MM.1S (cell line): ENCODE data around the gene FBLN1.

ENCODE experiments used
- DNase-seq: peaks from one replicate; pipeline ENCODE4 v3.0.0-alpha.2; 2015
- H2AFZ ChIP-seq: fragments of 300-600 bp; sonication (generic); 2 replicates; pipeline ENCODE4 v1.6.0; 2016; ENCODE audit warnings: antibody characterized with exemption, low read length
- H3F3A ChIP-seq: fragments of 300-600 bp; sonication (generic); 2 replicates; pipeline ENCODE4 v1.6.1; 2016; ENCODE audit warnings: mild to moderate bottlenecking, antibody characterized with exemption, low read length, moderate library complexity, mixed read lengths; ENCODE audit not compliant: insufficient read depth
- H3K27ac ChIP-seq: fragments of 300-600 bp; sonication (generic); 2 replicates; pipeline ENCODE4 v1.5.1; 2016; ENCODE audit warnings: mild to moderate bottlenecking, low read length
- H3K27me3 ChIP-seq: fragments of 300-600 bp; sonication (generic); replicated peaks from 2 replicates; pipeline ENCODE4 v1.6.0; 2016; ENCODE audit warnings: low read length; ENCODE audit not compliant: insufficient read depth
- H3K36me3 ChIP-seq: fragments of 300-600 bp; sonication (generic); replicated peaks from 2 replicates; pipeline ENCODE4 v1.6.1; 2016; ENCODE audit warnings: mild to moderate bottlenecking, low read length, mixed read lengths; ENCODE audit not compliant: insufficient read depth
- H3K4me1 ChIP-seq: fragments of 300-600 bp; sonication (generic); 2 replicates; pipeline ENCODE4 v1.6.1; 2016; ENCODE audit warnings: low read length, mixed read lengths
- H3K4me2 ChIP-seq: fragments of 300-600 bp; sonication (generic); 2 replicates; pipeline ENCODE4 v1.6.0; 2016; ENCODE audit warnings: low read depth, low read length
- H3K4me3 ChIP-seq: fragments of 300-600 bp; sonication (generic); 2 replicates; pipeline ENCODE4 v1.5.1; 2016; ENCODE audit warnings: low read length, mixed read lengths
- H3K79me2 ChIP-seq: fragments of 300-600 bp; sonication (generic); 2 replicates; pipeline ENCODE4 v1.6.1; 2016; ENCODE audit warnings: mixed run types, low read length, mixed read lengths
- H3K9ac ChIP-seq: fragments of 300-600 bp; sonication (generic); 2 replicates; pipeline ENCODE4 v1.6.1; 2016; ENCODE audit warnings: low read length, mixed read lengths
- H3K9me2 ChIP-seq: fragments of 300-600 bp; sonication (generic); replicated peaks from 2 replicates; pipeline ENCODE4 v1.6.1; 2016; ENCODE audit warnings: mild to moderate bottlenecking, low read length, mixed read lengths; ENCODE audit not compliant: insufficient read depth
- H3K9me3 ChIP-seq: fragments of 300-600 bp; sonication (generic); replicated peaks from 2 replicates; pipeline ENCODE4 v1.6.1; 2016; ENCODE audit warnings: mild to moderate bottlenecking, low read length, mixed read lengths; ENCODE audit not compliant: insufficient read depth
- H4K20me1 ChIP-seq: fragments of 300-600 bp; sonication (generic); 2 replicates; pipeline ENCODE4 v1.6.1; 2016; ENCODE audit warnings: mild to moderate bottlenecking, low read length, moderate library complexity, mixed read lengths; ENCODE audit not compliant: insufficient read depth
- EZH2 ChIP-seq: fragments of 300-600 bp; sonication (generic); optimal IDR thresholded peaks from 2 replicates; pipeline ENCODE3; 2017; ENCODE audit warnings: low read depth, mild to moderate bottlenecking, antibody characterized with exemption, low read length, mixed read lengths
- EZH2phosphoT487 ChIP-seq: fragments of 300-600 bp; sonication (generic); IDR thresholded peaks from 2 replicates; pipeline ENCODE4 v1.6.1; 2018; ENCODE audit warnings: antibody characterized with exemption, low read length
- TF ChIP-seq, protein P1 (sequence below): fragments of 300-600 bp; sonication (generic); IDR thresholded peaks from 2 replicates; pipeline ENCODE4 v1.5.1; 2016; ENCODE audit warnings: antibody characterized with exemption, low read length, mixed read lengths

Gene FBLN1

DNA sequence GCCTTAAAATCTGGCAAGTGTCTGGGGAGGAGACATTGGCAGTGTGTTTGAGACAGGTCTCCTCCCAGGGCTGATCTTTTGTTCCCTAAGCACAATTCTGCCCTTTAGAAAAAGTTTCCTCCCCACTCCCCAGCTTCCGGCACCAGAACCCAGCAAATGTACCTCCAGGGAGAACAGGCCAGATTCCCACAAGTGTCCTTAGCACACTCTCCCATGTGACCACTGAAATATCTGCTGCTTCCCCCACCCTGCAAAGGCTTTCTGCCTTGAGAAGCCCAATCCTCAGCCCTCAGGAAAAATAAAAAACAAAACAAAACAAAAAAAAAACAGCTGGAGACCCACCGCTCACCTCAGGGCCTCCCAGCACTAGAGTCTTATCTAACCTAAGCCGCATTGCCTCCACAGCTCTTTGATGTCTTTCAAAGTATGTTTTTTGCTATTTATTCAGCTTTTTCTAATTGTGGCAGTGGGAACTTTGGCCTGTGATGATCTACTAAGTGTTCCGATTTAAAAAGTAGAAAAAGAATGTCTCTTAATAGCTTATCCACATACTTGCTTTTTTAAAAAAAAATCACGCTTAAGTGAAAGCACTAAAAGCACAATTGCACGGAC lies 29.0 kb upstream of the FBLN1 start:
- no peak overlapping the region for H3K4me2 ChIP-seq
- H3F3A ChIP-seq = no peaks in the 10 kb centered on the region
- H3K36me3 ChIP-seq = no peaks in the 10 kb centered on the region
- no peak overlapping the region for H3K4me3 ChIP-seq
- H3K9me2 ChIP-seq = no peaks in the 10 kb centered on the region
- no peak overlapping the region for H3K27ac ChIP-seq
- no peaks in the 10 kb centered on the region for H3K4me1 ChIP-seq
- peaks cover 74% of the 10 kb centered on the region for H3K27me3 ChIP-seq
- no peaks in the 10 kb centered on the region for H3K79me2 ChIP-seq
- TF ChIP-seq EZH2 (no peak), EZH2phosphoT487 (no peak)
- TF ChIP-seq, protein P1, sequence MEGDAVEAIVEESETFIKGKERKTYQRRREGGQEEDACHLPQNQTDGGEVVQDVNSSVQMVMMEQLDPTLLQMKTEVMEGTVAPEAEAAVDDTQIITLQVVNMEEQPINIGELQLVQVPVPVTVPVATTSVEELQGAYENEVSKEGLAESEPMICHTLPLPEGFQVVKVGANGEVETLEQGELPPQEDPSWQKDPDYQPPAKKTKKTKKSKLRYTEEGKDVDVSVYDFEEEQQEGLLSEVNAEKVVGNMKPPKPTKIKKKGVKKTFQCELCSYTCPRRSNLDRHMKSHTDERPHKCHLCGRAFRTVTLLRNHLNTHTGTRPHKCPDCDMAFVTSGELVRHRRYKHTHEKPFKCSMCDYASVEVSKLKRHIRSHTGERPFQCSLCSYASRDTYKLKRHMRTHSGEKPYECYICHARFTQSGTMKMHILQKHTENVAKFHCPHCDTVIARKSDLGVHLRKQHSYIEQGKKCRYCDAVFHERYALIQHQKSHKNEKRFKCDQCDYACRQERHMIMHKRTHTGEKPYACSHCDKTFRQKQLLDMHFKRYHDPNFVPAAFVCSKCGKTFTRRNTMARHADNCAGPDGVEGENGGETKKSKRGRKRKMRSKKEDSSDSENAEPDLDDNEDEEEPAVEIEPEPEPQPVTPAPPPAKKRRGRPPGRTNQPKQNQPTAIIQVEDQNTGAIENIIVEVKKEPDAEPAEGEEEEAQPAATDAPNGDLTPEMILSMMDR = no peak
- no peaks in the 10 kb centered on the region for H4K20me1 ChIP-seq
- no peak overlapping the region for H2AFZ ChIP-seq
- H3K9me3 ChIP-seq = no peaks in the 10 kb centered on the region
- no peak for DNase-seq
- H3K9ac ChIP-seq = no peak overlapping the region

DNA sequence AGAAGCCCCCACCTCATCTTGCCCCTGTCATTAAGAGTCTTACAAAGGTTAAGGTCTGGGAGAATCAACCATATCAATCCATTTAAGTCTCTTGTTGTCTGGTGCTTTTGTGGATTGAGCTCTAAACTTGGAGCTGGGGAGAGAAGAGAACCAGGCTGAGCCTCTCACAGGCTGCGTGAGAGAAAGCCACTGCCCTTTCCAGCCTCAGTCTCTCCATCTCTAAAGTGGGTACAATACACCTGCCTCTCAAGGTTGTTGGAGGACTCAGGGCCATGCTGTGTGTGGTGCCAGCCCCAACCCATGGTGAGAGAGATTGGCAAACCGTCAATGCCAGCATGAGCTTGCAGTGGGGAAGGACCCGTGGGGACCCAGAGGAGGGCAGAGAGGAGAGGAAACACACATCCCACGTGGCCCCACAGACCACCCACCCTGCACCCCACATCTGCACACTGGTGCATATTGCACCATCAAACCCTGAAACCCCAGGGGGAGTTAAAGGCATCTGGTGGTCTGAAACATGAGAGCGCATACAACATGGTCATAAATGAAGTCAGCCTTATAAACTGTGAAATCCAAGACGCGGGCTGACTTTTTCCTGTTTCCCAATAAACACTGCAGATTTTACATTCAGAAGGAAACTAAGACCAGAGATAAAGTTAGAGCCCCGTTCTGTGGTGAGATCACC lies 27.5 kb upstream of the FBLN1 start:
- H3K9me3 ChIP-seq = no peaks in the 10 kb centered on the region
- H3K27me3 ChIP-seq = peaks cover 60% of the 10 kb centered on the region
- no peaks in the 10 kb centered on the region for H3F3A ChIP-seq
- H4K20me1 ChIP-seq = no peaks in the 10 kb centered on the region
- no peak overlapping the region for H3K4me3 ChIP-seq
- DNase-seq = no peak
- no peaks in the 10 kb centered on the region for H3K4me1 ChIP-seq
- no peaks in the 10 kb centered on the region for H3K36me3 ChIP-seq
- H3K79me2 ChIP-seq = no peaks in the 10 kb centered on the region
- no peak overlapping the region for H3K9ac ChIP-seq
- H3K9me2 ChIP-seq = no peaks in the 10 kb centered on the region
- no peak overlapping the region for H3K27ac ChIP-seq
- H3K4me2 ChIP-seq = no peak overlapping the region
- TF ChIP-seq, protein P1 = no peak
- TF ChIP-seq EZH2phosphoT487 (no peak), EZH2 (no peak)
- no peak overlapping the region for H2AFZ ChIP-seq

DNA sequence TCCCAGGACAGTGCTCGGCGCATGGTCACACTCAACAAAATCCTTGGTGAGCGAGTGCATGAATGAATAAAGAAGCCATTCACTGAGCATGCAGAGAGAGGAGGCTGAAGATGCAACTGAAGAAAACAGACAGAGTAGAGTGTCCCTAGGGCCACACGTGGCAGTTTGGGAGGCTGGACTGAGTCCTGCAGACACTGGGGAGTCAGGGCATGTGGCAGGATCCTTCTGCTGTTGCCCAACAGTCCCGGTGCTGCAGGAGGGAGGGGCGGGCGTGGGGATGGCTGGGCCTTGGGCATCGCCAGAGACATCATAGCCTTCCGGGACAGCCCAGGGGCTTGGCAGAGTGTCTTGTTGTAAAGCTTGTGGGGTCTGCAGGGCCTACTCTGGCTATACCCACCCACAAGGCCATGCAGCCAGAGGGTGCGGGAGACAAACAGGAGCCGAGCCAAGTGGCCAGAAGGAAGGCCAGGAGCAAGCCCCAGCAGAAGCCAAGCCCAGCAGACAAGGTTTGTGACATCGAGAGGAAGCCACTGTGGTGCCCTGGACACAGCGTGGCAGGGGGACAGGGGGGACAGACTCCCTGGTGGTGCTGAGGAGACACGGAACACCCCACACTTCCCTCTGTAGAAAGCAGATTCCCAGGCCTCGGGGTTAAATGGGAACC lies 26.7 kb upstream of the FBLN1 start:
- H3K4me1 ChIP-seq = no peaks in the 10 kb centered on the region
- no peak for DNase-seq
- no peaks in the 10 kb centered on the region for H3K36me3 ChIP-seq
- H3K9me2 ChIP-seq = no peaks in the 10 kb centered on the region
- no peak overlapping the region for H3K9ac ChIP-seq
- H3K79me2 ChIP-seq = no peaks in the 10 kb centered on the region
- no peaks in the 10 kb centered on the region for H3K9me3 ChIP-seq
- H3K4me3 ChIP-seq = no peak overlapping the region
- no peak for TF ChIP-seq EZH2phosphoT487
- TF ChIP-seq, protein P1 = no peak
- no peak for TF ChIP-seq EZH2
- H3K4me2 ChIP-seq = no peak overlapping the region
- H3F3A ChIP-seq = no peaks in the 10 kb centered on the region
- H3K27ac ChIP-seq = no peak overlapping the region
- H3K27me3 ChIP-seq = peaks cover 68% of the 10 kb centered on the region
- no peaks in the 10 kb centered on the region for H4K20me1 ChIP-seq
- no peak overlapping the region for H2AFZ ChIP-seq
